ENCODE data around the gene AIG1. TPM values are rescaled to one million over a fixed set of nuclear protein-coding genes. Genes with fewer than 3 reads are reported as not detected.

AIG1 gene
- total RNA-seq, 1 donor from 2014 or later: 35.2 TPM

DNA sequence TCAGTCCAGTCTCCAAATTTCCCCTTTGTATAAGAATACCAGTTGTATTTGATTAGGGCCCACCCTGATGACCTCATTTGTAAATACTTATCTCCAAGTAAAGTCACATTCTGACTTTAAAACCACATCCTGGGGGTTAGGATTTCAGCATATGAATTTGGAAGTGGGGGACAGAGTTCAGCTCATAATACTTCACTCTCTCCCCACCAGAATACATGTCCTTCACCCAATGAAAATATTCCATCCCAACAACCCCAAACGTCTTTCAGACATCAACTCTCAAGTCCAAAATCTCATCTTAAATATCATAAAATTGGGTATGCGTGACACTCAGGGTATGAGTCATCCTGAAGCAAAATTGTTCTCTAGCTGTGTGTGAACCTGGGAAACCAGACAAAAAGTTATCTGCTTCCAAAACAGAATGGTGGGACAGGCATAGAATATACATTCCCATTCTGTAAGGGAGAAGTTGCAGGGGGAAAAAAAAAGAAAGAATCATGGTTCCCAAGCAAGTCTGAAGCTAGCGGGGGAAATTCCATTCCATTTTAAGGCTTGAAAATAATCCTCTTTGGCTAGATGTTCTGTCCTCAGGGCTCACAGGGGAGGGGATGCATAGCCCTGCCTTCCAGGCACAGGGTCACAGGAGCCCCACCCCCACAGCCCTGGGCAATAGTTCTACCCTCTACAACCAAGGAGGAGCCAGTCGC, 275.9 kb downstream of the AIG1 start:
- Histone ChIP-seq H3K36me3 (ENCODE audit: insufficient read depth, low read length) (no peaks in the 10 kb centered on the region), H3K27me3 (ENCODE audit: insufficient read depth, low read length) (no peaks in the 10 kb centered on the region), H3K79me2 (ENCODE audit: insufficient read depth, low read length) (no peaks in the 10 kb centered on the region), H3K9ac (ENCODE audit: low read length) (peak overlapping the region; percentile 56), H3K27ac (ENCODE audit: low read depth, low read length) (peak overlapping the region; percentile 91), H2AFZ (ENCODE audit: low read depth, low read length) (peak overlapping the region; percentile 6), H3K4me2 (ENCODE audit: low read length) (peak overlapping the region; percentile 60), H3K4me1 (ENCODE audit: insufficient read depth, low read length) (peaks cover 18% of the 10 kb centered on the region), H3K4me3 (ENCODE audit: insufficient read depth, low read depth, low read length) (no peak overlapping the region), H4K20me1 (ENCODE audit: insufficient read depth, low read length) (no peaks in the 10 kb centered on the region), H3K9me3 (ENCODE audit: insufficient read depth, low read depth, low read length) (no peaks in the 10 kb centered on the region)
- peak; percentile 13 for FAIRE-seq
- Mint-ChIP-seq H3K27me3 (ENCODE audit: low read depth, unreplicated experiment) (no peaks in the 10 kb centered on the region), H3K4me3 (ENCODE audit: unreplicated experiment) (no peak overlapping the region), H3K27ac (ENCODE audit: unreplicated experiment) (peak overlapping the region; percentile 71), H3K36me3 (ENCODE audit: low read depth, unreplicated experiment) (no peaks in the 10 kb centered on the region), H3K9me3 (ENCODE audit: unreplicated experiment) (no peaks in the 10 kb centered on the region), H3K4me1 (ENCODE audit: low read depth, unreplicated experiment) (peaks cover 12% of the 10 kb centered on the region)
- DNase-seq (ENCODE audit: low read depth): peak; percentile 81
- TF ChIP-seq, protein P1, sequence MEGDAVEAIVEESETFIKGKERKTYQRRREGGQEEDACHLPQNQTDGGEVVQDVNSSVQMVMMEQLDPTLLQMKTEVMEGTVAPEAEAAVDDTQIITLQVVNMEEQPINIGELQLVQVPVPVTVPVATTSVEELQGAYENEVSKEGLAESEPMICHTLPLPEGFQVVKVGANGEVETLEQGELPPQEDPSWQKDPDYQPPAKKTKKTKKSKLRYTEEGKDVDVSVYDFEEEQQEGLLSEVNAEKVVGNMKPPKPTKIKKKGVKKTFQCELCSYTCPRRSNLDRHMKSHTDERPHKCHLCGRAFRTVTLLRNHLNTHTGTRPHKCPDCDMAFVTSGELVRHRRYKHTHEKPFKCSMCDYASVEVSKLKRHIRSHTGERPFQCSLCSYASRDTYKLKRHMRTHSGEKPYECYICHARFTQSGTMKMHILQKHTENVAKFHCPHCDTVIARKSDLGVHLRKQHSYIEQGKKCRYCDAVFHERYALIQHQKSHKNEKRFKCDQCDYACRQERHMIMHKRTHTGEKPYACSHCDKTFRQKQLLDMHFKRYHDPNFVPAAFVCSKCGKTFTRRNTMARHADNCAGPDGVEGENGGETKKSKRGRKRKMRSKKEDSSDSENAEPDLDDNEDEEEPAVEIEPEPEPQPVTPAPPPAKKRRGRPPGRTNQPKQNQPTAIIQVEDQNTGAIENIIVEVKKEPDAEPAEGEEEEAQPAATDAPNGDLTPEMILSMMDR (IDR thresholded peaks at IDR 0.05; ENCODE audit: insufficient read depth, low read depth, low read length): no peak
- TF ChIP-seq EZH2 (IDR thresholded peaks at IDR 0.05; ENCODE audit: insufficient read depth, low read length): no peak

DNA sequence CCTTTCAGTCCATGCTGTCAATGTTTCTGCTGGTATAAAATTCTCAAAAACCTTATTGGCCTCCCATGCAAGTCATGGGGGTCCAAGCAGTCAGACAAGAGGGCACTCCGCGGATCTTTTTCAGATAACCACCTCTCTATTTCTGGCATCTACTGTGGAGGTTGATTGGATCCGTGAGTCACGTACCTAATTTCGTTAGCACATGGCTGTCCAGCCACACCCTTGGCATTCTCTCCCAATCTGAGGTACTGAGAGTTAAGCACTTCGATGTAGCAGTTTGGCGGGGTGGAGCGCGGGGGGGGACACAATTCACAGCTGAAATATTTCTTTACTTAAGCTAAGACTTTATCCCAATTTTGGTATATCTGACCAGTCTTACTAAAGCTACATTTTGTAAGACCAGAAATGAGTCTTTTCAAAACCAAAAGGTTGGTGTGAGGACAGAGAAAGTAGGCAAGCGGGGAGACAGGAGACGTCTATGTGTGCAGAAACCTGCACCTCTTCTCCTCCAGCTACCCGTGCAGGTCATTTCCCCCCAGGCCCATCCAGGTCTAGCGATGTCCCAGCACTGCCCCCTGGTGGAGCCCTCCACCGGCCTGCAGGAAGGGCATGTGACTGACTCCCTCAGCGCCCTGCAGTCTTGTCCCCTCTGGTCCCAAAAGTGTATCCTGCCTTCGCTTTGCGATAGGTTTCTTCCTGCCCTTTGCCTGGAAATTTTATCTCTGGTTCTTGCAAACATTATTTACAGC, 276.7 kb downstream of the AIG1 start:
- TF ChIP-seq, protein P1 (IDR thresholded peaks at IDR 0.05; ENCODE audit: insufficient read depth, low read depth, low read length): peak; percentile 21
- TF ChIP-seq EZH2 (IDR thresholded peaks at IDR 0.05; ENCODE audit: insufficient read depth, low read length): no peak
- H3K4me3 Mint-ChIP-seq (ENCODE audit: unreplicated experiment): no peak overlapping the region
- H3K79me2 ChIP-seq (ENCODE audit: insufficient read depth, low read length): no peaks in the 10 kb centered on the region
- no peaks in the 10 kb centered on the region for H3K36me3 ChIP-seq (ENCODE audit: insufficient read depth, low read length)
- H4K20me1 ChIP-seq (ENCODE audit: insufficient read depth, low read length): no peaks in the 10 kb centered on the region
- H2AFZ ChIP-seq (ENCODE audit: low read depth, low read length): peak overlapping the region; percentile 6
- no peaks in the 10 kb centered on the region for H3K27me3 ChIP-seq (ENCODE audit: insufficient read depth, low read length)
- DNase-seq (ENCODE audit: low read depth) (no peak), FAIRE-seq (no peak)
- peak overlapping the region; percentile 71 for H3K27ac Mint-ChIP-seq (ENCODE audit: unreplicated experiment)
- H3K27ac ChIP-seq (ENCODE audit: low read depth, low read length): peak overlapping the region; percentile 91
- no peaks in the 10 kb centered on the region for H3K9me3 ChIP-seq (ENCODE audit: insufficient read depth, low read depth, low read length)
- peak overlapping the region; percentile 60 for H3K4me2 ChIP-seq (ENCODE audit: low read length)
- no peaks in the 10 kb centered on the region for H3K27me3 Mint-ChIP-seq (ENCODE audit: low read depth, unreplicated experiment)
- H3K4me1 Mint-ChIP-seq (ENCODE audit: low read depth, unreplicated experiment): peaks cover 12% of the 10 kb centered on the region
- peaks cover 18% of the 10 kb centered on the region for H3K4me1 ChIP-seq (ENCODE audit: insufficient read depth, low read length)
- H3K9me3 Mint-ChIP-seq (ENCODE audit: unreplicated experiment): no peaks in the 10 kb centered on the region
- no peak overlapping the region for H3K4me3 ChIP-seq (ENCODE audit: insufficient read depth, low read depth, low read length)
- H3K9ac ChIP-seq (ENCODE audit: low read length): peak overlapping the region; percentile 56
- H3K36me3 Mint-ChIP-seq (ENCODE audit: low read depth, unreplicated experiment): no peaks in the 10 kb centered on the region
